OCI-LY7 (cell line): ENCODE measurements around the gene GPR34. TPM values are rescaled to one million over a fixed set of nuclear protein-coding genes. Genes with fewer than 3 reads are reported as not detected.

Experiments
- BruUV-seq: library from RNA; stranded (reverse); fragments of 400-500 nt; replicated peaks from 2 replicates; lab custom pipeline; 2021; lab: Mats Ljungman, UMichigan
- CTCF ChIA-PET: fragments of 300-600 bp; sonication (Branson Sonifier 250); formaldehyde crosslinking; loops from one replicate; lab custom pipeline; 2022; ENCODE audit warnings: antibody characterized with exemption; ENCODE audit not compliant: unreplicated experiment; lab: Charles Lee
- POLR2A ChIA-PET: fragments of 300-600 bp; sonication (Branson Sonifier 250); formaldehyde crosslinking; loops from one replicate; lab custom pipeline; 2022; ENCODE audit warnings: antibody characterized with exemption; lab: Charles Lee
- DNase-seq: peaks from one replicate; pipeline ENCODE4 v3.0.0-alpha.2; 2015; ENCODE audit warnings: low spot score
- H2AFZ ChIP-seq: fragments of 200-600 bp; sonication (generic), shearing (Covaris generic); 2 replicates; pipeline ENCODE4 v1.6.1; 2014; ENCODE audit warnings: mild to moderate bottlenecking, antibody characterized with exemption, low read length, moderate library complexity
- H3K27ac ChIP-seq: fragments of 200-600 bp; sonication (generic); 2 replicates; pipeline ENCODE4 v1.5.1; 2014; ENCODE audit warnings: mixed run types, low read depth, mild to moderate bottlenecking, moderate library complexity, low read length, inconsistent platforms; ENCODE audit not compliant: poor library complexity, severe bottlenecking
- H3K36me3 ChIP-seq: fragments of 200-600 bp; sonication (generic); 2 replicates; pipeline ENCODE4 v1.6.1; 2014; ENCODE audit warnings: mild to moderate bottlenecking, antibody characterized with exemption, low read length, moderate library complexity, mixed read lengths; ENCODE audit not compliant: insufficient read depth
- H3K4me1 ChIP-seq: fragments of 200-600 bp; sonication (generic); 2 replicates; pipeline ENCODE4 v1.5.1; 2014; ENCODE audit warnings: mild to moderate bottlenecking, low read length; ENCODE audit not compliant: insufficient read depth, poor library complexity, severe bottlenecking
- H3K4me2 ChIP-seq: fragments of 200-600 bp; sonication (generic); 2 replicates; pipeline ENCODE4 v1.6.1; 2014; ENCODE audit warnings: mild to moderate bottlenecking, low read length
- H3K4me3 ChIP-seq: fragments of 200-600 bp; sonication (generic); 2 replicates; pipeline ENCODE4 v1.5.1; 2014; ENCODE audit warnings: mild to moderate bottlenecking, low read depth, low read length; ENCODE audit not compliant: poor library complexity, severe bottlenecking
- H3K79me2 ChIP-seq: fragments of 200-600 bp; sonication (generic); 2 replicates; pipeline ENCODE4 v1.6.1; 2016; ENCODE audit warnings: low read depth, mild to moderate bottlenecking, low read length, moderate library complexity, mixed read lengths; ENCODE audit not compliant: insufficient read depth
- H3K9me2 ChIP-seq: fragments of 200-600 bp; sonication (generic); 2 replicates; pipeline ENCODE4 v1.6.1; 2016; ENCODE audit warnings: mild to moderate bottlenecking, low read length, mixed read lengths; ENCODE audit not compliant: insufficient read depth
- H3K9me3 ChIP-seq: fragments of 200-600 bp; sonication (generic); 2 replicates; pipeline ENCODE4 v1.6.1; 2014; ENCODE audit warnings: mild to moderate bottlenecking, mixed run types, low read length, mixed read lengths
- H4K20me1 ChIP-seq: fragments of 200-600 bp; sonication (generic); 2 replicates; pipeline ENCODE4 v1.6.1; 2014; ENCODE audit warnings: mild to moderate bottlenecking, antibody characterized with exemption, low read length, moderate library complexity, mixed read lengths; ENCODE audit not compliant: insufficient read depth
- EZH2phosphoT487 ChIP-seq: fragments of 200-600 bp; sonication (generic); IDR thresholded peaks from 2 replicates; pipeline ENCODE4 v1.6.1; 2018; ENCODE audit warnings: low read depth, borderline replicate concordance, mild to moderate bottlenecking, mixed run types, antibody characterized with exemption, low read length, moderate library complexity, mixed read lengths
- intact Hi-C: fragments of 100-400 bp; cut with micrococcal nuclease; formaldehyde crosslinking; loops from one replicate; pipeline ENCODE4 v1.10.0; 2022; ENCODE audit not compliant: unreplicated experiment
- total RNA-seq, 2 experiments: library from RNA; depleted of rRNA in 1 of 2; stranded (reverse); fragments of >200 nt in 1 of 2; shearing (Covaris generic) in 1 of 2; gene quantifications; 2 replicates each; pipeline ENCODE4 v1.2.3, GENCODE V29; 2014 to 2022
- TF ChIP-seq, protein P1 (sequence below): fragments of 200-600 bp; sonication (generic); conservative IDR thresholded peaks from 2 replicates; pipeline ENCODE4 v1.5.1; 2014; ENCODE audit warnings: mild to moderate bottlenecking, antibody characterized with exemption, low read length, moderate library complexity, mixed read lengths

GPR34 gene
- total RNA-seq, 2 experiments from 2014 or later, result not detected

DNA sequence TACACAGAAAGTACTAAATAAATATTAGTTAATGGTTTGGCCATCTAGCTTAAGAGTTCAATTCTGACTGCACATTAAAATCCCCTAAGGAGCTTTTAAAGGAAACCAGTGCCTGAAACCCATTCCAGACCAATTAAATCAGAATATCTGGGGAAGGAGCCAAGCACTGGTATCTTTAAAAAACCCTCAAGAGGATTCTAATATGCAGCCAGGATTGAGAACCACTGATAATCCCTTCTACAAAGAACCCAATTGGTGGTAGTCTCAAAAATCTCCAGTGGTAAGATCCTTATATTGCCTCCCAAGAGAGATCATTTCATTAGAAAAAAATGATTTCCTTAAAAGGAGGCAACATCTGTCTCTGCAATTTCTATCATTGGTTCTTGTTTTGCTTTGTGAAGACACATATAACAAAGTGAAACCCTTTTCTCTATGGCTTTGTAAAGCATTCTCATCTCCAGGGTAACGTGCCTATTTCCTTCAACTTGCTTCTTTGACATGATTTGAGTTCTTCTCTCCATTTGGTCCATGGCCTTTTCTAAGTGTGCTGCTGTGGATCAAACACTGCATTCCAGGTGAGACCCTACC is 3.5 kb downstream of the GPR34 start:
- TF ChIP-seq, protein P1, sequence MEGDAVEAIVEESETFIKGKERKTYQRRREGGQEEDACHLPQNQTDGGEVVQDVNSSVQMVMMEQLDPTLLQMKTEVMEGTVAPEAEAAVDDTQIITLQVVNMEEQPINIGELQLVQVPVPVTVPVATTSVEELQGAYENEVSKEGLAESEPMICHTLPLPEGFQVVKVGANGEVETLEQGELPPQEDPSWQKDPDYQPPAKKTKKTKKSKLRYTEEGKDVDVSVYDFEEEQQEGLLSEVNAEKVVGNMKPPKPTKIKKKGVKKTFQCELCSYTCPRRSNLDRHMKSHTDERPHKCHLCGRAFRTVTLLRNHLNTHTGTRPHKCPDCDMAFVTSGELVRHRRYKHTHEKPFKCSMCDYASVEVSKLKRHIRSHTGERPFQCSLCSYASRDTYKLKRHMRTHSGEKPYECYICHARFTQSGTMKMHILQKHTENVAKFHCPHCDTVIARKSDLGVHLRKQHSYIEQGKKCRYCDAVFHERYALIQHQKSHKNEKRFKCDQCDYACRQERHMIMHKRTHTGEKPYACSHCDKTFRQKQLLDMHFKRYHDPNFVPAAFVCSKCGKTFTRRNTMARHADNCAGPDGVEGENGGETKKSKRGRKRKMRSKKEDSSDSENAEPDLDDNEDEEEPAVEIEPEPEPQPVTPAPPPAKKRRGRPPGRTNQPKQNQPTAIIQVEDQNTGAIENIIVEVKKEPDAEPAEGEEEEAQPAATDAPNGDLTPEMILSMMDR, result no peak
- TF ChIP-seq EZH2phosphoT487, result no peak
- DNase-seq, result no peak
- BruUV-seq, result no TSS peak
- ChIA-PET POLR2A (interaction anchor here (1.1 kb wide), 1 partner anchor 12 kb away, joined by 3 read pairs; no protein-coding TSS in a partner anchor), CTCF (no interaction called here)
- no peak overlapping the region for H2AFZ ChIP-seq
- no peak overlapping the region for H3K27ac ChIP-seq
- H3K79me2 ChIP-seq, result no peaks in the 10 kb centered on the region
- intact Hi-C loops, result no loop called here
- H3K36me3 ChIP-seq, result no peaks in the 10 kb centered on the region
- H3K9me3 ChIP-seq, result no peaks in the 10 kb centered on the region
- peaks cover under 1% of the 10 kb centered on the region for H3K4me1 ChIP-seq
- H3K4me3 ChIP-seq, result no peak overlapping the region
- H3K9me2 ChIP-seq, result no peaks in the 10 kb centered on the region
- no peak overlapping the region for H3K4me2 ChIP-seq
- H4K20me1 ChIP-seq, result no peaks in the 10 kb centered on the region

DNA sequence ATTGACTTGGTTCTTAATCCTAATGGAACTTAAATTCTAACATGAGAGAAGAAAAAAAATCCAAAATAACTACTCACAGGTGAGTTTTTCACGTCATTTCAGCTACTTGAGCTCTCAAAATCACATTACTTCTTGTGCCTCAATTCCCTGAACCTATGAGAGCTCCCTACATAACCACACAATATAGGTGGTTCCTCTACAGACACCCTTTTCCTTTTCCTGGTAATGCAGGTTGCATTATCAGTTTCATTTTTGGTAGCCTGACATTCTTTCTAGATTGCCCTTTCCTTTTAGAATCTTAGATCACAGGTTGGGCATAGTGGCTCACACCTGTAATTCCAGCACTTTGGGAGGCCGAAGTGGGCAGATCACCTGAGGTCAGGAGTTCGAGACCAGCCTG is 4.3 kb downstream of the GPR34 start:
- no peak for DNase-seq
- Histone ChIP-seq H3K27ac (no peak overlapping the region), H3K4me3 (no peak overlapping the region), H3K9me2 (no peaks in the 10 kb centered on the region), H3K9me3 (no peaks in the 10 kb centered on the region), H3K79me2 (no peaks in the 10 kb centered on the region), H3K4me1 (no peaks in the 10 kb centered on the region), H3K36me3 (no peaks in the 10 kb centered on the region), H3K4me2 (no peak overlapping the region), H4K20me1 (no peaks in the 10 kb centered on the region), H2AFZ (no peak overlapping the region)
- no TSS peak for BruUV-seq
- CTCF ChIA-PET, result no interaction called here
- intact Hi-C loops, result no loop called here
- POLR2A ChIA-PET, result interaction anchor here (1.1 kb wide), 1 partner anchor 11 kb away, joined by 3 read pairs; no protein-coding TSS in a partner anchor
- TF ChIP-seq, protein P1, result no peak
- TF ChIP-seq EZH2phosphoT487, result no peak

DNA sequence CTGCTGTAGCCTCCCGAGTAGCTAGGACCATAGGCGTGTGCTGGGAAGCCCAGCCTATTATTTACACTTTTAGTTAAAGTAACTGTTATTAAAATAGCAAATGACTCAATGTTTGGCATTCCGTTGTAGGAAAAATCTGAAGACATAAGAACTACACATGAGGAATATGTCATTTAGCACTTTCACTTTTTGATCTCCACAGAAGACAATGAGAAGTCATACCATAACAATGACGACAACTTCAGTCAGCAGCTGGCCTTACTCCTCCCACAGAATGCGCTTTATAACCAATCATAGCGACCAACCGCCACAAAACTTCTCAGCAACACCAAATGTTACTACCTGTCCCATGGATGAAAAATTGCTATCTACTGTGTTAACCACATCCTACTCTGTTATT is 6.7 kb downstream of the GPR34 start:
- no TSS peak for BruUV-seq
- Histone ChIP-seq H3K4me1 (peaks cover 6% of the 10 kb centered on the region), H3K36me3 (no peaks in the 10 kb centered on the region), H3K4me2 (no peak overlapping the region), H3K79me2 (no peaks in the 10 kb centered on the region), H3K27ac (no peak overlapping the region), H3K9me3 (no peaks in the 10 kb centered on the region), H3K4me3 (no peak overlapping the region), H3K9me2 (no peaks in the 10 kb centered on the region), H4K20me1 (no peaks in the 10 kb centered on the region), H2AFZ (no peak overlapping the region)
- DNase-seq, result no peak
- CTCF ChIA-PET, result no interaction called here
- POLR2A ChIA-PET, result no interaction called here
- intact Hi-C loops, result no loop called here
- TF ChIP-seq EZH2phosphoT487, result no peak
- TF ChIP-seq, protein P1, result no peak
